ENCODE measurements around the gene CMKLR1.

Gene CMKLR1, protein sequence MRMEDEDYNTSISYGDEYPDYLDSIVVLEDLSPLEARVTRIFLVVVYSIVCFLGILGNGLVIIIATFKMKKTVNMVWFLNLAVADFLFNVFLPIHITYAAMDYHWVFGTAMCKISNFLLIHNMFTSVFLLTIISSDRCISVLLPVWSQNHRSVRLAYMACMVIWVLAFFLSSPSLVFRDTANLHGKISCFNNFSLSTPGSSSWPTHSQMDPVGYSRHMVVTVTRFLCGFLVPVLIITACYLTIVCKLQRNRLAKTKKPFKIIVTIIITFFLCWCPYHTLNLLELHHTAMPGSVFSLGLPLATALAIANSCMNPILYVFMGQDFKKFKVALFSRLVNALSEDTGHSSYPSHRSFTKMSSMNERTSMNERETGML

DNA sequence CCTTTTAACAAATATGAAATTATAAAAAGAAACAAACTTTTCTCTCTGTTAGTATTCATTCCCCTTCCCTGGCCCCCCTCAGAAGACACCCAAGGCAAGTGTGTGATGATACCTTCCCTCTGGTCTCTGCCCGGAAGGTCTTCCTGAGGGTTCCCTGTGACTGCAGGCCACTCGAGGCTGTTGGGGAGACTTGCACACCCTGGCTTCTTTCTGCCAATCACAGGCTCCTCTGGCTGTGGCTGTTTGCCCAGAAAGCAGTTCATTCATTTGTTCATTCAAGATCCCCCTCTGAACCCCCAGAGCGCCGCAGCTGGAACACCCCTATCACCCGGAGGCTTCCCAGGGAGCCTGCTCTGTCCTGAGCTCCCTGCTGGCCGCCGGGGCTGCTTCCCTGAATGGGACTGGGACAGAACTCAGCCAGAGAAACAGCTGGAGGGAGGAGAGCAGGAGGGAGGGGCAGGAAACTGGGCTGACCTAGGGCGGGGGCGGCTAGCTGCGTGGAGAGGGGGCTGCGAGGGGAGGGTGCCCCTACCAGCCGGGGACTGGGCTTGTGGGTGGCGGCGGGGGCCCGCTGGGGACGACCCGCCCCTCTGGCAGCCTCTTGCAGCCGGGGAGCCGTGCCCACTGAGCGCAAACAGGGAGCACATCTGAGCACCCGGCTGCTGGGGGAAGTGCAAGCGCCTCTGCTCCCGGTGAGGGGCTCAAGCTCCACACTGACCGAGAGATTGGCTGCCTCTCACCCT is at the start of gene CMKLR1:
CMKLR1 (minus strand) TSS at position 397 of the 743 bp plus-strand sequence. CDS start 45,720 bp downstream, outside the sequence.
- DNase-seq, result no peak

- DNase-seq, result no peak
These were observed 48.7 kb upstream of the CMKLR1 start for GRCh38 chr12:108387771-108388170.

DNA sequence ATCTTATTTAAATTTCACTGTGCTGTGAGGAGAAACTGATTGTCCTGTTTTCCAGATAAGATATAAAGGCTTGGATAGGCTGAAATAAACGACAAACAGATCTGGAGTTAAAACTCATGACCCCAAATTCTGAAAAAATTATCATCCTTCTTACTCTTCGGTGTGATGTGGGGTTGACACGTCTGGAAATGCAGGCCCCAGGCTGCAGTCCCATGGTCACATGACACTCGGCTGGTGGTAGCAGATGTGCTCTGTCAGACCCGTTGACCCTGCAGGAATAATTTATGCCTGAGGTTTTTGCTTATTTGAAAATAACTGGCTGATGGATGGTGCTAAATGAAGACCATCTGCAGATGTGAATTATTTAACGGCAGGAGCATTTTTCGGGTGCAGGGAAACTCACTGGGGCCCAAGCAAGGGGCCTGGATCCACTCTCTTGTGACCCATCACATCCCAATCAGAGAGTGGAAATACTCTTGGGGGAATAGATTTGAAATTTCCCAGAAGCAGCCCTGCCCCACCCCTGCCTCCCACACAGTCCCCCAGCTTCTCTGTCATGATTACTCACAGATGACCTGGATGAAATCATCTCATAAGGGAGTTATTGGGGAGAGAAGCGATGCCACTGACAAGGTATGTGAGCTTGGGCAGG is 47.7 kb upstream of the CMKLR1 start:
- DNase-seq, result no peak

- DNase-seq, result no peak
These were observed 43.3 kb upstream of the CMKLR1 start for GRCh38 chr12:108382437-108382801.

DNA sequence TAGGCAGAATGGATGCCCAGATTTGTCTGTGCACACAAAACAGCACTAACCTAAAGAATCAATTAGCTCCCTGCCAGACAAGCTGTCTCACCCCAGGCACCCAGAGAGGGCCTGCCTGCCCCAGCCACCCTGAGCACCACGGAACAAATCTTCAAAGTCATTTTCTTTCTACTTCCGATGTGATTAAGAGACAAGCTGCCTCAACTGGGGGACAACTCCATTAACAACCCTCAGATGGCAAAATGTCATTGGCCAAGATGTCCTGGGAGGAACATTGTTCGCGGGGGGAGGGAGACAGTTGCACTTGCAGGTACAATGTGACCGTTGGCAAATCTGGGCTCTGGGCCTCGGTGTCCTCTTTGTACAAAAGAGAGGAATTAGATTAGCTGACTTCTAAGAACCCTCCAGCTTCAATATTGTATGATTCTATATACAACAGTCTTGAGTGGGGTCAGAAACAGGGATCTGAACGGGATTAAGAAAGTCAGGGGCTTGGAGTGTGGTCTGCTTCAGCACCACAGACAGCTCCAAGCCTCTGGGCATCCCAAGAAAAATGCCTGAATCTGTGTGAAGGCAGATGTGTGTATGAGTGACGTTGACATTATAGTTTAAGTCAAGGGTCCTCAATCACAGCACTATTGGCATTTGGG is 42.8 kb upstream of the CMKLR1 start:
- no peak for DNase-seq

DNA sequence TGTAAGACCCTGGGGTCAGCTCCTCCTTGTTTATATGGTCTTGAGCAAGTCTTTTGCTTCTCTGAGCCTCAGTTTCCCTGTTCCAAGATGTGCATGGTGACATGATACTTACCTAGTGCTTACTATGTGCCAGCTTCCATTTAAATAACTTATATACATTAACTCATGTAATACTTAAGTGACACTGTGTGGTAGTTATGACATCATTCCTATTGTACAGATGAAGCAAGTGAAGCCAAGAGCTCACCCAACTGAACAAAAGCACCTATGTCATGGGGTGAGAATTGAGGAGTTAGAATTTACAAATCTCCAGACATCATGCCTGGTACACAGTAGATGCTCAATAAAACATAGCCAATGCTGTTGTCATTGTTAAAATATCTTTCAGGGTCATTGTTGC is 41.3 kb upstream of the CMKLR1 start:
- DNase-seq, result no peak

- DNase-seq, result no peak
These were observed 40.7 kb upstream of the CMKLR1 start for GRCh38 chr12:108379823-108380222.

DNA sequence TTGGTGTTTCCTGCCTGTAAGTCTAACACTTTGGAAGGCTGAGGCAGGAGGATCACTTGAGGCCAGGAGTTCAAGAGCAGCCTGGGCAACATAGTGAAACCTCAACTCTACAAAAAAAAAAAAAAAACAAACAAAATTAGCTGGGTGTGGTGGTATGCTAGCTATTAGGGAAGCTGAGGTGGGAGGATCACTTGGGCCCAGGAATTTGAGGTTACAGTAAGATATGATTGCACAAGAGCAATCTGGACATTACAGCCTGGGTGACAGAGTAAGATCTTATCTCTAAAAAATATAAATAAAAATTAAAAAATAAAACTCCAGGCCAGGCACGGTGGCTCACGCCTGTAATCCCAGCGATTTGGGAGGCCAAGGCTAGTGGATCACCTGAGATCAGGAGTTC is 39.8 kb upstream of the CMKLR1 start:
- no peak for DNase-seq

DNA sequence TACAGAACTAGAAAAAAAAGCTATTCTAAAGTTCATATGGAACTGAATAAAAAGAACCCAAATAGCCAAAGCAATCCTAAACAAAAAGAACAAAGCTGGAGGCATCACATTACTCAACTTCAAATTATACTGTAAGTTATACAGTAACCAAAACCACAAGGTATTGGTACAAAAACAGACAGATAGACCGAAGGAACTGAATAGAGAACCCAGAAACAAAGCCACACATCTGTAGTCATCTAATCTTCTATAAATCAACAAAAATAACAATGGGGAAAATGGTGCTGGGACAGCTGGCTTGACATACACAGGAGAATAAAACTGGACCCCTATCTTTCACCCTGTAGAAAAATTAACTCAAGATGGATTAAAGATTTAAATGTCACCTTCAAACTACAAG is 38.1 kb upstream of the CMKLR1 start:
- no peak for DNase-seq

DNA sequence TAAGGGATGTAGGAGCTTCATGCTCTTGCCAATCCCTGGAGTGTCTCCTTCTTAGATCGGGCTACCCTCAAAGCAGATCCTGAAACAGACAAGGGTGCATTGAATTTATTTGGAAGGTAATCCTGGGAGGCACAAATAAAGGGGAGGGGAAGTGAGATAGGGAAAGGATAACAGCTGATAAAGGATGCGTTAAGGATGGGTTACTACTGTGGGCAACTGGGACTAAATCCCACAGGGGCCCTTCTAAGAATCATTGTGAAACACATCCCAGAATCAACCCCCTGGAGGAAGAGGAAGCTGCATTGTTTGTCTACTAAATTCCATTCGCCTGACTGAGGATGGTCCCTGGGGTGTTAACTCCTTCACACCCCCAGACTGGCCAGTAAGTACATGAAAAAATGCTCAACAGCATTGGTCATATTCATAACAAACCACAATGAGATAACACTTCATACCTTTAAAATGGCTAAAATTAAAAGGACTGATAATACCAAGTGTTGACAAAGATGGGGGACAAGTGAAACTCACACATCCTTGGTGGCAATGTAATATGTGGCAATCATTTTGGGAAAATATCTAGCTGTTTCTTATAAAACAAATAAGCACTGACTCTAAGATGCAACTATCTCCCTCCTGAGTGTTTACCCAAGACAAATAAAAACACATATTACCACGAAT is 37.0 kb upstream of the CMKLR1 start:
- DNase-seq, result no peak

GRCh38 chr12:108374596-108375320 is 35.6 kb upstream of the CMKLR1 start:
- no peak for DNase-seq

DNA sequence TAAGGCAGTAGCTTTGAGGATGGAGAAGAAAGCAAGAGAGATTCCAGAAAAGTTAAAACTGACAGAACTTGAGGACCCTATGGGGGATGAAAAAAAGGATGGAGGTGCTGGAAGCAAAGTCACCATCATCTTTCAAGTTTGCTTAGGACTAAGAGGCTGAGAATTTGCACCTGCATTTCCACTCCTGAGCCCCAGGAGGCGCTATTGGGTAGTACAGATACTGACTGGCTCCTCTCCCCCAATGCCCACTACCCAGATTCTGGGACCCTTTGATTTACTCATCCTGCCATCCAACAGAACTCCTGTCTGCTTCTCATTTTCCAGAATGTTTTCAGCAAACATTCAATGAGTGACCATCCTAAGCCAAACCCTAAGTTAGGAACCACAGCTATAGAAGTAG is 34.0 kb upstream of the CMKLR1 start:
- no peak for DNase-seq

GRCh38 chr12:108371801-108372344 is 32.8 kb upstream of the CMKLR1 start:
- DNase-seq, result no peak

GRCh38 chr12:108370415-108370814 is 31.3 kb upstream of the CMKLR1 start:
- no peak for DNase-seq

DNA sequence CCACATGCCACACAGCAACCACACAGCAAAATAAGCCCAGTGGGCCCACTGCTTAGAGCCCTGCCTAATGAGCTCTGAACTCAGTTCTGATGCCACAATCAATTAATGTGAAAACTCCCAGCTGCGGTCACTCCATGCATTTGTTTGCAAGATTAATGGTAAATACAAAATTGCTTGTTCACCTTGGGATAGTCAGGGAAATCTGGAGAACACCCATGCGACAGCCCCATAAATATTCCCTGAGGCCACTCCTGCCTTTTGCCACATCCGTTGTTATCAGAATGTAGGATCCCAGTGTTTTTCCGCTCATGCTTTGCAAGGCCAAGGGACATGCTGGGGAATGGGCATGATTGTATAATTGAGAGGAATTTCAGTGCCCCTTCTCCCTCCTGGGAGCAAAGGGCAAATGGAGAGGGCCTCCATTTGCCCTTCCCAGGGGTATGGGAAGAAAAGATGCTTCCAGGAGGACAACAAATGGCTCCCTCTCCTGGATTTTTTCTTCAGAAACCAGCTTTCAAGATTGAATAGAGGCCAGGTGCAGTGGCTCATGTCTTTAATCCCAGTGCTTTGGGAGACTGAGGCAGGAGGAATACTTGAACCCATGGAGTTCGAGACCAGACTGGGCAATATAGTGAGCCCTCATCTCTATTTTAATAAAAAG is 30.8 kb upstream of the CMKLR1 start:
- no peak for DNase-seq

GRCh38 chr12:108368089-108368488 is 29.0 kb upstream of the CMKLR1 start:
- DNase-seq, result no peak

DNA sequence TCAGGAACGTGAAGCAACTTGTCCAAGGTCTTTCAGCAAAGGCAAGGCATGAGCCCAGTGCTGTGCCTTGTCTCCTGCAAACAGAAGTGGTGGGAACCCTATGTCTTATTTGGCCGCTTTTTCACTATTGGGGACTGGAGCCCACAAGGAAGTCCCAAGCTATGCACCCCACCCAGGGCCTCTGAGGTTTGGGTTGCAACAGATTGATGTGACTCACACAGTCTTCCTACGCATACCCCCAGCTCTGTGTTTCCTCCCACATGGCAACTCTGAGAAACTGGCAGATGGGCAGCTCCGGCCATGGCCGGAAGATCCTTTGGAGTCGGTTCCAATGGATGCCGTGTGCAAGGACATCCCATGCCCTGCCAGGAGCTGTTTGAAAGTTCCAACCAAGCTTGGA is 28.3 kb upstream of the CMKLR1 start:
- DNase-seq, result no peak

- no peak for DNase-seq
These were observed 26.2 kb upstream of the CMKLR1 start for GRCh38 chr12:108365324-108365723.

GRCh38 chr12:108364879-108365278 is 25.8 kb upstream of the CMKLR1 start:
- DNase-seq, result no peak

GRCh38 chr12:108363565-108363964 is 24.5 kb upstream of the CMKLR1 start:
- DNase-seq, result no peak

GRCh38 chr12:108363165-108363564 is 24.1 kb upstream of the CMKLR1 start:
- no peak for DNase-seq
